Stomach (tissue), 4 donors: ENCODE data around the gene HOXA6.

ENCODE experiments used
- POLR2A ChIP-seq, 4 donors: fragments of 450-650 bp; IDR thresholded peaks; one replicate each; pipeline ENCODE4 v1.6.1; 2016; ENCODE audit warnings: antibody characterized with exemption in 4 of 4, control low read depth in 2 of 4, mild to moderate bottlenecking in 1 of 4, moderate library complexity in 1 of 4
- TF ChIP-seq, protein P1 (sequence below), 7 experiments: fragments of 450-650 bp in 4 of 7; fragments of 200-600 bp in 3 of 7; sonication (generic) in 3 of 7; IDR thresholded peaks; one replicate each; pipeline ENCODE4 v1.5.1; 2016 to 2019; ENCODE audit warnings: antibody characterized with exemption in 7 of 7, control low read depth in 2 of 7, mild to moderate bottlenecking in 1 of 7

DNA sequence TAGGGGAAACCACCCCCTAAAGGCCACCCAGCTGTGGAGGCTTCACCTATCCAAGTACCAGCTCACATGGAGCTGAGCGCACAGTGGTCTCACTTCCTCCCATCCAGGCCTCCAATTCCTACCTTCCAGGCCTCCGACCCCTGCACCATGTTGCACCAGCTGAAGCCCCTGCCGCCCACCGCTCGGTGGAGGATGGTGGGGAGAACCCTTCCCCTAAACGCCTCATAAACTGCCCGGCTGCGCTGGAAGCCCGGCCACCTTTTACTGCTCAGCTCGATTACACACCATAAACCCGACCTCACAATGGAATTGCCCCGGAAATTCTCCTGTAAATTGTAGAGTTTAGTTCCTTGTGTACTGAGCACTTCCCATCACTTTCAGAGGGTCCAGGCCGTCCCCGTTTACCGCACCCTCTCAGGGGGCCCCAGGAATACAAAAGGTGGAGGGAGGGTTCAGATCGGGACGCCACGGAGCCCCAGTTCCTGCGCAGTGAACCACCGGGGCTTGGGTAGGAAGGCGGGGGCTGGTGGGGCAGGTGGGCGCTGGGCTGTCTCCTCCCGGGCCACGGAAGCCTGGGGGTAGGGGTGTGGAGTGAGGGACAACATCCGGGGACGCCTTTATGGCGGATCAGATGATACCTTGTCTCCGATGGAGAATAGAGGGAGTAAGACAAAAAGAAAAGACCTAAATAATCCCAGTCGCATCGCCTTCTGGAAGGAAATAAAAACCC lies 10.3 kb upstream of the HOXA6 start:
- TF ChIP-seq POLR2A (IDR thresholded peaks at IDR 0.05) = no peak
- TF ChIP-seq, protein P1, sequence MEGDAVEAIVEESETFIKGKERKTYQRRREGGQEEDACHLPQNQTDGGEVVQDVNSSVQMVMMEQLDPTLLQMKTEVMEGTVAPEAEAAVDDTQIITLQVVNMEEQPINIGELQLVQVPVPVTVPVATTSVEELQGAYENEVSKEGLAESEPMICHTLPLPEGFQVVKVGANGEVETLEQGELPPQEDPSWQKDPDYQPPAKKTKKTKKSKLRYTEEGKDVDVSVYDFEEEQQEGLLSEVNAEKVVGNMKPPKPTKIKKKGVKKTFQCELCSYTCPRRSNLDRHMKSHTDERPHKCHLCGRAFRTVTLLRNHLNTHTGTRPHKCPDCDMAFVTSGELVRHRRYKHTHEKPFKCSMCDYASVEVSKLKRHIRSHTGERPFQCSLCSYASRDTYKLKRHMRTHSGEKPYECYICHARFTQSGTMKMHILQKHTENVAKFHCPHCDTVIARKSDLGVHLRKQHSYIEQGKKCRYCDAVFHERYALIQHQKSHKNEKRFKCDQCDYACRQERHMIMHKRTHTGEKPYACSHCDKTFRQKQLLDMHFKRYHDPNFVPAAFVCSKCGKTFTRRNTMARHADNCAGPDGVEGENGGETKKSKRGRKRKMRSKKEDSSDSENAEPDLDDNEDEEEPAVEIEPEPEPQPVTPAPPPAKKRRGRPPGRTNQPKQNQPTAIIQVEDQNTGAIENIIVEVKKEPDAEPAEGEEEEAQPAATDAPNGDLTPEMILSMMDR (IDR thresholded peaks at IDR 0.05) = no peak
